Activated B cell treated with CpG ODN at 0.5 μM for 24 hours (primary cell): ENCODE measurements around the gene KDM6B. TPM values are rescaled to one million over a fixed set of nuclear protein-coding genes. Genes with fewer than 3 reads are reported as not detected.

Source experiments
- ATAC-seq: fragments of 200-7000 bp; cut with Tn5 transposase; one replicate; pipeline ENCODE4 v1.10.0; 2021; ENCODE audit warnings: low read depth, mild to moderate bottlenecking, moderate library complexity
- CTCF ChIA-PET: fragments of 350-600 bp; sonication (Branson Sonifier 250); formaldehyde crosslinking; loops from one replicate; lab custom pipeline; 2021; ENCODE audit warnings: antibody characterized with exemption; lab: Charles Lee
- POLR2A ChIA-PET: fragments of 350-600 bp; sonication (Branson Sonifier 250); formaldehyde crosslinking; loops from one replicate; lab custom pipeline; 2021; ENCODE audit warnings: antibody characterized with exemption; lab: Charles Lee
- DNase-seq: peaks from one replicate; pipeline ENCODE4 v3.0.0; 2022
- H3K27ac Mint-ChIP-seq: one replicate; pipeline ENCODE4 v1.8.0; 2020; ENCODE audit warnings: mixed read lengths
- H3K27me3 Mint-ChIP-seq: one replicate; pipeline ENCODE4 v1.8.0; 2021; ENCODE audit warnings: mixed read lengths
- H3K36me3 Mint-ChIP-seq: one replicate; pipeline ENCODE4 v1.8.0; 2021; ENCODE audit warnings: low read depth, mixed read lengths
- H3K4me1 Mint-ChIP-seq: one replicate; pipeline ENCODE4 v1.8.0; 2021; ENCODE audit warnings: mixed read lengths
- H3K4me3 Mint-ChIP-seq: one replicate; pipeline ENCODE4 v1.8.0; 2020; ENCODE audit warnings: mild to moderate bottlenecking, mixed read lengths
- H3K9me3 Mint-ChIP-seq: one replicate; pipeline ENCODE4 v1.8.0; 2020; ENCODE audit warnings: mixed read lengths
- intact Hi-C: fragments of 100-400 bp; cut with micrococcal nuclease; formaldehyde crosslinking; loops from one replicate; pipeline ENCODE4 v1.15.1; 2024
- total RNA-seq: library from RNA; stranded (reverse); gene quantifications from 2 replicates; pipeline ENCODE4 v1.2.3, GENCODE V29; 2022
- TF ChIP-seq, protein P1 (sequence below): fragments of 200-600 bp; IDR thresholded peaks from one replicate; pipeline ENCODE4 v1.8.0; 2022; ENCODE audit warnings: antibody characterized with exemption, mild to moderate bottlenecking

The KDM6B gene
- total RNA-seq, 1 donor from 2014 or later = 70.8 TPM

DNA sequence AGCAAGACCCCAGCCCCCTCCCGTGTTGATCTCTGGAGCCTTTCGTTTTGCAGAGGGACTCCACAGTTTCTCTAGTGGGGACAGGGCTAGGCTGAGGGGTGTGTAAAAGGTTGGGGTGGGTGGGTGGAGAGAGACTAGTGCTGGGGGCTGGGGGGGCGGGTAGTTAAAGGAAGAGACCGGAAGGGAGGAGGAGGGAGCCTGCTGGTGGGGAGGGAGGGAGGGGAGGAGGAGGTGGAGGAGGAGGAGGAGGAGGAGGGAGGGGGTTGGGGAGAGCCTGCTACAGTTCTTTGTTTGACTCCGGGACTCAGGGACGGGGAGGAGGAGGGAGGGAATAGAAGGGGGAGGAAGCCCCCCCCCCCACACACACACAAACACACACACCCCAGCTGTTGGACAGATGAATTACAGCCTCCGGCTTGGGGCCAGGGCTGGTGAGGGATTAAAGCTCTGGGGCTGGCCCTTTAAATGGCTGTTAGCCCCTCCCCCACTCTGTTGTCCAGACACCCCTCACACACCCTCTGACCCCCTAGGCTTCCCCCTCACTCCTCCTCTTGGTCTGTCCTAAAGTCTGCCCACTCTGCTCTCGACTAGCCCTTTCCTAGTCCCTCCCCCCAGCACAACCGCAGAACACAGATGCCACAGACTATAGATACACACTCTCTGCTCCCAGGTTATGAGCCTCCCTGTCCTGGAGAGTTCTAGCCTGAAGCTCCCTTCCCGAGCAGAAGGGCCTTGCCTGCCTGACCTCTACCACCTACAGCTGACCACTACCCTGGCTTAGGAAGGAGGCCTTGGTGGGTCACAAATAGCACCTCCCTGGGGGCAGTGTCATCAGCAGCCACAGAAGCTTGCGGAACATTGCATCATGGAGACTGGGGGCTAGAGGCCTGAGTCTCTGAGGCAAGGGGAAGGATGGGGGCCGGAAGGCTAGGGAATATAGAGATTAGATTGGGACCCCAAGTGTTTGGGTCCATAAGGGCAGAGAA, 4.4 kb downstream of the KDM6B start:
- no peaks in the 10 kb centered on the region for H3K9me3 Mint-ChIP-seq
- peak overlapping the region; percentile 86 for H3K4me3 Mint-ChIP-seq
- ChIA-PET POLR2A (interaction anchor here (0.5 to 6.1 kb wide), 4 partner anchors 12 to 493 kb away, joined by 3 to 74 read pairs (median 4); partner anchors contain the start of genes CYB5D1, NAA38 and TMEM88), CTCF (interaction anchor here (0.8 to 1.2 kb wide), 3 partner anchors 95 to 151 kb away, joined by 3 to 4 read pairs (median 3); no protein-coding TSS in a partner anchor)
- peaks cover 18% of the 10 kb centered on the region for H3K36me3 Mint-ChIP-seq
- H3K4me1 Mint-ChIP-seq = peaks cover 66% of the 10 kb centered on the region
- TF ChIP-seq, protein P1, sequence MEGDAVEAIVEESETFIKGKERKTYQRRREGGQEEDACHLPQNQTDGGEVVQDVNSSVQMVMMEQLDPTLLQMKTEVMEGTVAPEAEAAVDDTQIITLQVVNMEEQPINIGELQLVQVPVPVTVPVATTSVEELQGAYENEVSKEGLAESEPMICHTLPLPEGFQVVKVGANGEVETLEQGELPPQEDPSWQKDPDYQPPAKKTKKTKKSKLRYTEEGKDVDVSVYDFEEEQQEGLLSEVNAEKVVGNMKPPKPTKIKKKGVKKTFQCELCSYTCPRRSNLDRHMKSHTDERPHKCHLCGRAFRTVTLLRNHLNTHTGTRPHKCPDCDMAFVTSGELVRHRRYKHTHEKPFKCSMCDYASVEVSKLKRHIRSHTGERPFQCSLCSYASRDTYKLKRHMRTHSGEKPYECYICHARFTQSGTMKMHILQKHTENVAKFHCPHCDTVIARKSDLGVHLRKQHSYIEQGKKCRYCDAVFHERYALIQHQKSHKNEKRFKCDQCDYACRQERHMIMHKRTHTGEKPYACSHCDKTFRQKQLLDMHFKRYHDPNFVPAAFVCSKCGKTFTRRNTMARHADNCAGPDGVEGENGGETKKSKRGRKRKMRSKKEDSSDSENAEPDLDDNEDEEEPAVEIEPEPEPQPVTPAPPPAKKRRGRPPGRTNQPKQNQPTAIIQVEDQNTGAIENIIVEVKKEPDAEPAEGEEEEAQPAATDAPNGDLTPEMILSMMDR = no peak
- ATAC-seq (no peak), DNase-seq (no peak)
- peak overlapping the region; percentile 89 for H3K27ac Mint-ChIP-seq
- intact Hi-C loops = no loop called here
- H3K27me3 Mint-ChIP-seq = no peaks in the 10 kb centered on the region

DNA sequence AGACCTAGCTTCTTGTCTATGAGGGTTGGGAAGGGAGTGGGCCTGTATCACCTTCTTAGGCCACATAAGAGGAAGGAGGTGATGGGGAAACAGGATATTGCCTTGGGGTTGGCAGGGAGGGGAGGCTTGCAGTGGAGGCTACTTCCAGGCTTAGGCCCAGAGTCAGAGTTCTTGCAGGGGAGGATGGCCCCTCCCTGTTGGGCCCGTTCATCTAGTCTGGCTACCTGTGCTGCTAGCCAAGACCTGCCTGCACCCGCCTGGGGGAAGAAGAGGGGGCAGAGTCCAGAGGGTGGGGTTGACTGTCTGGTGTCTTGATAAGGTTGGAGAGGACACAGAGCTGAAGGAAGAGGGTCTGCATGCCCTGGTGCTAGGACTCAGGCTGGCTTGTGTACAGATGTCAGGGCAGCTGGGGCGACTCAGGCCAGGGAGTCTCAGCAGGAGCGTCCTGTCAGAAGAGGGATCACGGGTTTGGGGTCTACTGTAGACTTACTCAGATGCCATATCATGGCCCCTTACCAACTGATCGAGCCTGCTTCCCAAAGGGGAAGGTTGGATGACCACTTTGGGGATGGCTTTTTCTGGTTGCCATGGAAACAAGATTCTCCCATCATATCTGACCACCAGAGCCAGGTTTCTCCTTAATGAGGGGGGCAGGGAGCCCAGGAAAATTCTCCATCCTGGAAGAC, 5.3 kb downstream of the KDM6B start:
- Mint-ChIP-seq H3K36me3 (peaks cover 23% of the 10 kb centered on the region), H3K27me3 (no peaks in the 10 kb centered on the region), H3K4me3 (peak overlapping the region; percentile 6), H3K4me1 (peaks cover 65% of the 10 kb centered on the region), H3K27ac (peak overlapping the region; percentile 89), H3K9me3 (no peaks in the 10 kb centered on the region)
- intact Hi-C loops = no loop called here
- ATAC-seq (no peak), DNase-seq (no peak)
- TF ChIP-seq, protein P1 = no peak
- ChIA-PET POLR2A (interaction anchor here (6.1 kb wide), 1 partner anchor 17 kb away, joined by 74 read pairs; the partner anchor contains the start of genes CYB5D1, NAA38 and TMEM88), CTCF (interaction anchor here (0.8 kb wide), 1 partner anchor 150 kb away, joined by 3 read pairs; no protein-coding TSS in a partner anchor)

DNA sequence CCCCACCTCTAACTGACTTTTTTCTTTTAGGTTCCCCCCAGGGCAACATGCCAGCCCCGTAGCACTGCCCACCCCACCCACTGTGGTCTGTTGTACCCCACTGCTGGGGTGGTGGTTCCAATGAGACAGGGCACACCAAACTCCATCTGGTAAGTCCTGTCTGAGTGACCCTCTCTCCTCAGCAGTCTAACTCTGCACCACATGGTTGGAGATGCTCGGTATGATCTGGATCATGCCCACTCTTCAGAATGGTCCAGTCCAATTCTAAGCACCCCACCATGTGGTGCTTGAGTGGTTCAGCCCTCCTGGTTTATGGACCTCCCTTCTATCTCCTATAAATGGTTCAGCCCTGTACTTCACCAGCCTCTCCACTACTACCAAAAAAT, 5.9 kb downstream of the KDM6B start:
- Mint-ChIP-seq H3K9me3 (no peaks in the 10 kb centered on the region), H3K4me3 (no peak overlapping the region), H3K27me3 (no peaks in the 10 kb centered on the region), H3K27ac (peak overlapping the region; percentile 89), H3K4me1 (peaks cover 61% of the 10 kb centered on the region), H3K36me3 (peaks cover 24% of the 10 kb centered on the region)
- CTCF ChIA-PET = no interaction called here
- ATAC-seq (no peak), DNase-seq (no peak)
- intact Hi-C loops = loop anchor here (2.0 kb wide), 1 partner anchor 825 kb away; a partner anchor contains a TSS
- POLR2A ChIA-PET = interaction anchor here (4.4 kb wide), 1 partner anchor 153 kb away, joined by 43 read pairs; the partner anchor contains the start of genes TP53 and WRAP53
- TF ChIP-seq, protein P1 = no peak

DNA sequence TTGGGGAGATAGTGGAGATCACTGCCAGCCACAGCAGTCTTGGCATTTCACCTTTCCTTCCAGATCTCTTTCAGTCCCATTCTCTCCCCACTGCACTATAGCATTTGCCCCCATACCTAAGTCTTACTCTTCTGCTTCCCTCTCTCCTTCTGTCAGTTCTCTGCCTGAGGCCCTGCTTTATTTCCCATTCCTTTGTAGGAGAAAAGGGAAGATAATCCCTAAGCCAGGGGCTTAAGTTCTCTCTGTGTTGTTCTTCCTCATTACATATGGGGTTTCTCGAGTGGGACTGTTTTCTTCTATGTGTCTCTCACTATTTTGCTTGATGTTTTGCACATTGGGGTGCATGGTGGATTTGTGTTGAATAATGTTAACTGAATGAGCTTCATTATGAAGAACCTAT, 6.4 kb downstream of the KDM6B start:
- peaks cover 64% of the 10 kb centered on the region for H3K4me1 Mint-ChIP-seq
- DNase-seq (no peak), ATAC-seq (no peak)
- TF ChIP-seq, protein P1 = no peak
- peak overlapping the region; percentile 89 for H3K27ac Mint-ChIP-seq
- ChIA-PET CTCF (interaction anchor here (1.2 kb wide), 1 partner anchor 15 kb away, joined by 4 read pairs; no protein-coding TSS in a partner anchor), POLR2A (interaction anchor here (4.4 kb wide), 1 partner anchor 154 kb away, joined by 43 read pairs; the partner anchor contains the start of genes TP53 and WRAP53)
- H3K27me3 Mint-ChIP-seq = no peaks in the 10 kb centered on the region
- H3K4me3 Mint-ChIP-seq = peak overlapping the region; percentile 98
- intact Hi-C loops = loop anchor here (2.0 kb wide), 1 partner anchor 826 kb away; a partner anchor contains a TSS
- no peaks in the 10 kb centered on the region for H3K9me3 Mint-ChIP-seq
- peaks cover 23% of the 10 kb centered on the region for H3K36me3 Mint-ChIP-seq
